Measurements from ENCODE around the gene ANGPT4.
"Not testable (repeated sequence)": the region's sequence is repeated elsewhere in the genome, so short reads cannot be mapped to it uniquely, and the experiment has no call there.

ANGPT4 gene

GRCh38 chr20:873875-874607, 42.1 kb downstream of the ANGPT4 start:
- no peak for DNase-seq (ENCODE audit: low read depth)

- no peak for DNase-seq (ENCODE audit: low read depth)
Observed at GRCh38 chr20:872855-873520, 43.1 kb downstream of the ANGPT4 start.

GRCh38 chr20:871948-872347, 44.2 kb downstream of the ANGPT4 start:
- no peak for DNase-seq (ENCODE audit: low read depth)

- DNase-seq (ENCODE audit: low read depth), result no peak
Observed at GRCh38 chr20:871436-871835, 44.7 kb downstream of the ANGPT4 start.

GRCh38 chr20:870758-871157, 45.4 kb downstream of the ANGPT4 start:
- DNase-seq (ENCODE audit: low read depth), result no peak

DNA sequence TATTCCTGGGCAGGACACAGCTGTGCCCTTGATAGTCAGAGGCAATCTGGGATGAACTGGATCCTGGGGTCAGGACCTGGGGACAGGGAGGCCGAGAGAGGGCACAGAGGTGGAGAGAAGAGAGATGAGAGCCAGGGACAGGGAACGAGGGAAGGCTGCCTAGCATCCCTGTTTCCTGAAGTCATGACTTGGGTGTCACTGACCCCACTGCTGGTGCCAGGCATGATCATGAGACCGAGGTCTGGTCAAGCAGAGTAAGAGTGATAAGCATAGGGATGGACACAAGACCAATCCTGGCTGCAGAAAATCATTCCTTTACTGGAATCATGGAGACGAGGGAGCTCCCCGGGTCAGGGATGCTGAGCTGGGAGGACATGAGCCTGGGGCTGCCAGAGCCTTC, 46.5 kb downstream of the ANGPT4 start:
- no peak for DNase-seq (ENCODE audit: low read depth)

GRCh38 chr20:868279-868678, 47.9 kb downstream of the ANGPT4 start:
- DNase-seq (ENCODE audit: low read depth), result no peak

GRCh38 chr20:865440-865839, 50.7 kb downstream of the ANGPT4 start:
- DNase-seq (ENCODE audit: low read depth), result no peak

DNA sequence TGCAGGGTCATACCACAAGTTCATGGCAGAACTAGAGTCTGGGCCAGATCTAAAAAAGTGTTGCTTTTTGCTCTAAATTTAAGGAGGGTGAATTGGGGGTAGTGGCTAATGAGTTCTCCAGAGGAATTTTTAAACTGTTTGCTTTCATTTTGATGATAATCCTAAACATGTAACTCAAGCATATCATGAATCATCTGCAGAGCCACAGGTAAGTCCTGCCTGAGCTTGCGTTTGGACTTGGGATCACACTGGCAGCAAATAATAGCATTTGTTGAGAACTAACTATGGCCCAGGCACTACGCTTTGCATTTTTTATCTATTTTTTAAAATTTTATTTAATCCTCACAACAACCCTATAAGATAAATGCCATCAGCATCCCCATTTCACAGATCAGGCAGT, 55.2 kb downstream of the ANGPT4 start:
- DNase-seq (ENCODE audit: low read depth), result no peak

DNA sequence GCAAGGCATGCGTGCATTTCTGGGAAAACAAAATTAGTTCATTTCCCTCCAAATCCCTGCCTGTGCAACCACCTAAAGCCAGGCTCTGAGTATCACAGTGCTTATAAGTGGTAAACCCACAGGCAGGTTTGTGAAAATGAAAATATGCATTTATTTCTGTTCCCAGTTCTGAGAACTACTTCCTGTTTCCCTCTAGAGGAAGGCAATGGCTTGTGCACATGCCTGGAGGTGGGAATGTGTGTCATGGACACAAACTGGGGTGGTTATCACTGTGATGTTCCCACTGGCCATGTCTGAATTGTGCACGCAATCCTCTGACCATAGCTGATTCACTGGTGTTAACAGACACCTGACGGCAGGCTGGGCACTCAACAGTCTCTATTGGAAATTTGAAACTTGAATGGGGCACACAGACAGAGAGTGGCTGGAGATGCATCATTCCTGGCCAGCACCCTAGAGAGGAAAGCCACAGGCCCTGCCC, 56.3 kb downstream of the ANGPT4 start:
- DNase-seq (ENCODE audit: low read depth), result no peak

- DNase-seq (ENCODE audit: low read depth), result no peak
Observed at GRCh38 chr20:858011-858410, 58.1 kb downstream of the ANGPT4 start.

DNA sequence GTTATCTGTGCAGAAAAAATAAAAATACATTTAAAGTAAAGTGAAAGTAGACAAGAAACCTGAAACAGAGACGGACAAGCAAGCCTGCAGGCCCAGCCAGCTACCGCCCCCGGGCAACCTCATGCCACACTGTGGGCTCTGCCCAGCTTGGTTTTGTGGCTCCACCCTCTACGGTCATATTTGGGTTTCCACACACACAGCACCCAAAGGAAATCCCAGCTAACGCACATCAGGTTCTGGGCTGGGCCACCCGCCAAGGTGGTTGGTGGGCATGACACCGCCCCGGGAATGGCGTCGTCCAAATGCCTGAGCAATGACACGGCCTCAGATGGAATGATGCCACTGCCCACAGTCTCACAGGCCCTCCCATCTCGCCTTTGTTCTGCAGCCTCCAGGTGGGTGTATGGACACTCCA, 59.8 kb downstream of the ANGPT4 start:
- peak; percentile 38 for DNase-seq (ENCODE audit: low read depth)

DNA sequence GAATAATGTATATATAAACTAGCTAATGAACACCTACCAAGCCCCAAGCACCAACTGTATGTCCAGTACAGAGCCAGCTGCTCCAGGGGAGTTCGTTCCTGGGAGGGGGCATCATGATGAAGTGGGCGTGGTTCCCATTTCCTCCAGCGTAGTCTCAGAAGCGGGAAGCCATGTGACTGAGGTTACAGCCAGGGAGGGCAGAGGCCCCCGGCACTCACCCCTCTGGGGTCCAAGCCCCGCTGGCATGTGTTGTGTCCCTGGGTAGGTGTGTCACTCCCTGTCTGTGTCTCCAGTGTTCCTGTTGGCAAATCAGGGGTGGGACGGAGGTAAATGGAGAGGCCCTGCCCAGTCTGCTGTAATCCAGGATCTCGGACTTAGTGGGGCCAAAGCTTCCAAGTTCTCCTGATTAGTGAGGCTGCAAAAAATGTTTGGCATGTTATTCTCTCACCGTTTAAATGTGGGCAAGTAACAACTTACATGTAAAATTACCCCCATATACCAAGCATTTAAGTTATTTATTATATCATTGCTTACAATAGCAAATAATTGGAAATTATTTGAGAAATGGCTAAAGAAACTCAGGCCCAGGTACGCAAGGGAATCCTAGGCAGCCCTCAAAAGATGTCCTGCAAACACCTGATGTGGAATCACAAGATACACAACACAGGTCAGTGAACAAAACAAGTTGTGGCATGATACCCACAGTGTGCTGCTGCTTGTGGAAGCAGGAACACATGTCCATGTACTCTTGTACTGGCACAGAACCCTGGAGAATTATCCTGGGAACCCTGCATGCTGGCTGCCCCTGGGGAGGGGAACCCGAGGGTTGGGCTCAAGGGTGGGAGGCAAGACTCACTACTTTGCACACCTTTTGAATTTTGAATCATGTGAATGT, 60.4 kb downstream of the ANGPT4 start:
- DNase-seq (ENCODE audit: low read depth), result no peak

GRCh38 chr20:854601-855000, 61.5 kb downstream of the ANGPT4 start:
- DNase-seq (ENCODE audit: low read depth), result no peak

GRCh38 chr20:853406-853996, 62.6 kb downstream of the ANGPT4 start:
- no peak for DNase-seq (ENCODE audit: low read depth)

DNA sequence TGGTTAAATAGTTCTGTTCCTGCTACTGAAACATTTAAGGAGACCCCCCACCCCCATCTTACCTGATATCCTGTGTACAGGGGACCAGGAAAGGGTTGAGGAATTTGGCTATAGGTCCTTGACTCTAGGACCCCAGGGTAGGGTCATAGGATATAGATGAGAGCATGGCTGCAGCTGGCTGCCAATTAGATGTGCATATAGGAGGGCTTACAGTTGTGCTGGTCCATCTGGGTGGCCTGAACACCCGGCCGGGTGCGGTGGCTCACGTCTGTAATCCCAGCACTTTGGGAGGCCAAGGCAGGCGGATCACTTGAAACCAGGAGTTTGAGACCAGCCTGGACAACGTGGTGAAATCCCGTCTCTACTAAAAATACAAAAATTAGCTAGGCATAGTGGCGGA, 67.4 kb downstream of the ANGPT4 start:
- DNase-seq (ENCODE audit: low read depth), result not testable (repeated sequence)

GRCh38 chr20:848193-848592, 67.9 kb downstream of the ANGPT4 start:
- no peak for DNase-seq (ENCODE audit: low read depth)

- peak; percentile 46 for DNase-seq (ENCODE audit: low read depth)
Observed at GRCh38 chr20:846894-847278, 69.2 kb downstream of the ANGPT4 start.

DNA sequence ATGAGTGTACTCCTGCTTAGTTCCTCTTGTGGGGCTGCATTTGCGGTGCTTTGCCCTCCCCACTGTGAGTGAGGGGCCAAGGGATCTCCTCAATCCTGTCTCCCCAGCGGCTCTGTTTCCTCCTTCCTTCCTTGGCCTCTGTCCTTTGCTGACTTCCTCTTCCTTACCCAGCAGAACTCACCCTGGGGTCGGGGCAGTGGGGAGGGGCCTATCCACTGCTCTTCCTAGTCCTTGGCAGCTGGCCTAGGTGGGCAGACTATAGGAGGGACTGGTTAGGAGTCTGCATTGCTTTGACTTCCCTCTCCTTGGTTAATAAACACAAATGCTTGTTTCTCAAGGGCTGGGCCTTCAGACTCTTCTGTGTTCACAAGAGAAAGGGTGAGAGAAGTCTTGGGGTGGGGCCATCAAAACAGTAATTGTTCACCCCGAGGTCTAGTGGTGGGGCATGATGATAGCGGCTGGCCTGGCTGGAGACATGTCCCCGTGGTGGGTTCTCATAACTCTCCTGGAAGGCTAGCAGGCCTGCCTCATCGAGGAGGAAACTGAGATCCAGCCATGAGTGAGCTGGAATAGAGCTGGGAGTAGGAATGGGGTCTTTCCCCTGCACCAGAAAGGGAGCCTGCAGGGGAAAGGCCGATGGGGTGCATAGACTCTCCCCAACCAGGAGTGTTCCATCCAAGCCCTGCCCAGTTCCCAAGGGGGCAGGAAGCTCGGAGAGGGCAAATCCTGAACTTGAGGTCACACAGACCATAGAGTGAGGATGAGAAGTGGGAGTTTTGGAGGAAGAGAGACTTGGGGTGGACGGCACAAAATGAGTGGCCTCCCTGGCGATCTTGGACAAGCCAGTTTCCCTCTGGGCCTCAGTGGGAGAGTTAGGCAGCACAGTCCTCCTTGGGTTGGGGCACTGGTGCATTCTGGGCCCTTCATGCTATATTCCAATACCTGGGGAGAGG, 69.9 kb downstream of the ANGPT4 start:
- DNase-seq (ENCODE audit: low read depth), result no peak

DNA sequence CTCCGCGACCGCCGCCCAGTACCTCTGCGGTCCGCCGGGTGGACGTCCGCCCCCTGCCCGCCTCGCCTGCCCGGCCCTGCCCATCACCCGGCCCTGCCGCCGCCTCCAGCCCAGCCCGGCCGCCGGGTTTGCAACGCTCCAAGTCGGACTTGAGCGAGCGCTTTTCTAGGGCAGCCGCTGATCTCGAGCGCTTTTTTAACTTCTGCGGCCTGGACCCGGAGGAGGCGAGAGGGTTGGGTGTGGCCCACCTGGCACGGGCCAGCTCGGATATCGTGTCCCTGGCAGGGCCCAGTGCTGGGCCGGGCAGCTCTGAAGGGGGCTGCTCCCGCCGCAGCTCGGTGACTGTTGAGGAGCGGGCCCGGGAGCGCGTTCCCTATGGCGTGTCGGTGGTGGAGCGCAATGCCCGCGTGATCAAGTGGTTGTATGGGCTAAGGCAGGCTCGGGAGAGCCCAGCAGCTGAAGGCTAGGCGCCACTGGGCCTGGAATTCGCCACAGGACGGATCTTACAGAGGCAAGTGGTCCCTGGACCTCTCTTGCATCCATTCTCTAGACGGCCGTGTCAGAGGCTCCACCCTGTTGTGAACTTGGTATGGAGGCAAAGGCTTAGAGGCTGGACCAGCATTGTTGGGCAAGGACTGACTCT, 70.8 kb downstream of the ANGPT4 start:
- DNase-seq (ENCODE audit: low read depth), result no peak
